GM19324 (cell line): ENCODE data around the gene HOXD13.

Experiments used
- ATAC-seq: cut with Tn5 transposase; IDR thresholded peaks from one replicate; pipeline ENCODE4 v1.9.1; 2021; ENCODE audit warnings: mild to moderate bottlenecking, moderate library complexity; ENCODE audit not compliant: unreplicated experiment, low FRiP score

Gene HOXD13

DNA sequence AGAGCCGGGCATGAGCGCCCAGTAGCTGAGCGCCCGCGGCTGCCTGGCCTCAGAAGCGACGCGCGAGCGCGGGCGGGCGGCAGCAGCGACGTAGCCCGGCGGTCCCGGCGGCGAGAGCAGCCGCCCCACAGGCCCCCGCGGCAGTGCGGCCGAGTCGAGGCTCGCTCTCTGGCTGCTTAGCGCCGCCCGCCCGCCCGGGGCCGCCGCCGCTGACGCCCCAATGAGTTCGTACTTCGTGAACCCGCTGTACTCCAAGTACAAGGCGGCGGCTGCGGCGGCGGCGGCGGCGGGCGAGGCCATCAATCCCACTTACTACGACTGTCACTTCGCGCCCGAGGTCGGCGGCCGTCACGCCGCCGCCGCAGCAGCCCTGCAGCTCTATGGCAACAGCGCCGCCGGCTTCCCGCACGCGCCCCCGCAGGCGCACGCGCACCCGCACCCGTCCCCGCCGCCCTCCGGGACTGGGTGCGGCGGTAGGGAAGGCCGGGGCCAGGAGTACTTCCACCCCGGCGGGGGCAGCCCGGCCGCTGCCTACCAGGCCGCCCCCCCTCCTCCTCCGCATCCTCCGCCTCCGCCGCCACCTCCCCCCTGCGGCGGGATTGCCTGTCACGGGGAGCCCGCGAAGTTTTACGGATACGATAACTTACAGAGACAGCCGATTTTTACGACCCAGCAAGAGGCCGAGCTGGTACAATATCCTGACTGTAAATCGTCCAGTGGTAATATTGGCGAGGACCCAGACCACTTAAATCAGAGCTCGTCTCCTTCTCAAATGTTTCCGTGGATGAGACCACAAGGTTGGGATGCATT, 37.8 kb downstream of the HOXD13 start:
- ATAC-seq = no peak

DNA sequence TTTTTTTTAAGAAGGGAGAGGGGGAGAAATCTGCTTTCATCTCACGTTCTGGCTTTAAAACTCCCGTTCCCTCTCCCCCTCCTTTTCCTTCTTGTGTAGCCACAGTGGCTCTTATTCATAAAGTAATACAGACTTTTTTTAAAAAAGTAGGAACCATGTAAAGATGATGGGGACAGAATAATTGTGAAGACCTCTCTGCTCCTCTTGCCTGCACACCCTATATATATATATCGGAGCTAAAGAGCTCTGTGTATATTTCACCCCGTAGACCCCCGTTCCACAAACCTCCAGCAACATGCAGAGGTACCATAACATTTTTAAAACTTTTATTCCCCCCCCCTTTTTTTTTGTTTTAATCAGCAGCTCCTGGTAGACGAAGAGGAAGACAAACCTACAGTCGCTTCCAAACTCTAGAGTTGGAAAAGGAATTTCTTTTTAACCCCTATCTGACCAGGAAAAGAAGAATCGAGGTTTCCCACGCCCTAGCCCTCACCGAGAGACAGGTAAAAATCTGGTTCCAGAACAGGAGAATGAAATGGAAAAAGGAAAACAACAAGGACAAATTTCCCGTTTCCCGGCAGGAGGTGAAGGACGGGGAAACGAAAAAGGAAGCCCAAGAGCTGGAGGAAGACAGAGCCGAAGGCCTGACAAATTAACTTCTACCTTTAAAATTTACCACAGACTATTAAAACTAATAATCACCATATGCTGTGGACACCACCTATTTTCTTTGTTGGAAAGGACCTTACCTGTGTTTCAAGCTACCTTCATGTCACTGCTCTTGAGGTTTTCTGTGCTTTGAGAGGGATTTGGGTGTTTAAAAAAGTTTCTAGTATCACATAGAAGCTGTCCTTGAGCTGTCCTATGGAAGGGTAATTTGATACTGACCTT, 38.7 kb downstream of the HOXD13 start:
- ATAC-seq = no peak

DNA sequence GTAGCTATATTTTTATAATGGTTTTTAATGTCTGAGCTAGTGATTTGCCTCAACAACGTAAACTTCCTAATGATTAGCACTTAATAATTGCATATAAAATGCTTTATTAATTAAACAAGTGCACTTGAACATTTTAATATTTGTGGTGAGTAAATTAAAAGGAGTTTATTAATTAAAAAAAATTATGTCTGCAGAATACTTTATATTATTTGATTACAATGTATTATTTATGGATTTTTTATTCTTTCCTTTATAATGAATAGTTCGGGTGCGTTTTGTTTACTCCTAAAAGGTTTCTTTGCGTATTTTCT, 39.3 kb downstream of the HOXD13 start:
- no peak for ATAC-seq

DNA sequence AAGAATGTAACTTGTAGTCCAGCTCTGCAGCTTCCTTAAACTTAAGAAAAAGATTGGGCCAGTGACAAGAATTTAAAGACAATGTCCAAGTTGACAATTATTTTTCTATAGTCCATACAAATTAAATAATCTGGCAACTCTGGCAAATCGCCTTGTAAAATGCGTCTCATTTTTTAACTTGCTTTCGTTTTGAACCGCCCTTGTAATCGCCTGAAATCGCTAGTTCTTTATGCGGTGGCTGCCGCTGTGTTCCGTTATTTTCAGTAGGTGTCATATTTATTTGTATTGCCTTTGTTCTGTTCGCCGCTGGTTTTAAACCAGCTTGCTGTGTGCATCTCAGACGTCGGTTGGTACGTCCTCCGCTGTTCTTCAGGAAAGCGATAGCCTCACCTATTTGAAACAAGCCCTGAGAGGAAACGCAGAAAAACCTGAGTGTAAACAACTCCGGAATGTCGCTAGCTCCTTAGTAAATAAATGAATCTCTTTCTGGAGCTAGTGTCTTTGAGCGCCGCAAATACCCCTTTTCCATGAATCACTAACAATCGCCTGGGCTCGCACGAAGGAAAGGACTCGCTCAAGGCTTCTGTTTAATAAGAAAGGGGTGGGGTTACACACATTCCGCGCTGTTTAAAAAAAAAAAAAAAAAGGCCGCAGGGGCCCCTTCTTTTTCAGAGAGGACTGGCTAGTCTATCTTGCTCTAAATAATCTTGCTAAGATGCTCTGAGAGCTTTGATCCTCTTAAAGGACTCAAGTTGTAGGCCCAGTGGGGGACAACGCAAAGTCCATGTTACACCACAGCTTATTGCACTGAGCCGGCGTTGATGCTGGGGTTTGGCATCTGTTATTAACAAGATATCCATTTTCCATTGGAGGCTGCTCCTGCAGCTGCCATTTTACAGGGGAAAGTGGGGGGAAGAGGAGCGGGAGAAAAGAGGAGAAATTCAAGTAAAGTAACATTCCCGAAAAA, 40.0 kb downstream of the HOXD13 start:
- ATAC-seq = no peak

DNA sequence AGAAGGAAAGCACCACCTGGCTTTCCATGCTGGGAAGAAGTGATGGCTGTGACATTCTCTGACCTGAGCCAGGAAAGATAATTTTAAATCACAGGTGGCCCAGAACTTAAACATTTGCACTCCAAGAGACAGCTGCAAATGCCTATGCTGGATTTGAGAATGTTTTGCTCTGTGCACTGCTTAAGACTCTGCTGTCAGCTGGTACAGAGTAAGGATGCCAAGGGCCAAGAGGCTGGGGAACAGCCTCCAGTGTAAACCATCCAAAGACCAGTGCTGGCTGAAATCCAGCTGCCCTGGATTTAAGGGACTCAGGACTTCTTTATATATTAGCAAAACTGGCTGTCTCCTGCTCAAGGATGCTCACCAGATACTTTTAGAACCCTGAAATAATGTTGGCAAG, 40.9 kb downstream of the HOXD13 start:
- ATAC-seq = no peak

DNA sequence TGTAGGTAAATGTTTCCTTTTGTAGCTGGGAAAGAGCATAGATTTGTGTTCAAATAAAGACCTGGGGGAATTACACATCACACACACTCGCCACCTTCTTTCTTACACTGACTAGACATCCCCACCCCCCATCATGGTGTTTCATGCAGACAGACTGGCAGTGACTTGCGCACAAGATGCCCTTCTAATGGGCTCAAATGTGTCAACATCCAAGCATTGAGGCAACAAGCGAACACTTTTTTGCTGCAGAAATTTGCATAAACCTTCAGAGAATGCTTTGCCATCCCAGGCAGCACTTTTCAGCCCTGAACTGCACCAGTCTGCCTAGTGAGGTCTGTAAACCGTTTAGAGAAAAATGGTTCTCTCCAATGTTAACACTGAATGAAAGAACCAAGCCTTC, 41.5 kb downstream of the HOXD13 start:
- no peak for ATAC-seq

DNA sequence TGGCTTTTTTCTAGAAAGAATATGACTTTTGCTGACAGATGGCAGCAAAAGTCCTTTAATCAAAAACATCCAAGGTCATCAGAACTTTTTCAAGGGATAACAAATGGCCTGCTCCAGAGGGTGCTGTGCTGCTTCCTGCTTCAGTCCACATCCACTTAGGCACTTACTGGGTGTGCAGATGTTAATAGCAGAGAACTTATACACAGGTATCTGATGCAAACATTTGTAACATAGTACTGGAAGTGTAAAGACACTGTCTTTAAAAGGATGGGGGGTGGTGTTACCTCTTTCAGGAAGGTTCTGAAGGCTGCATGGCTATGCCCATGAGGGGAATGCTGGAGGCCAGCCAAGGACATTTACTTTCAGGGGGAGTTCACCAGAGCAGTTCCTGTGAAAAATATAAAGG, 42.5 kb downstream of the HOXD13 start:
- ATAC-seq = no peak

DNA sequence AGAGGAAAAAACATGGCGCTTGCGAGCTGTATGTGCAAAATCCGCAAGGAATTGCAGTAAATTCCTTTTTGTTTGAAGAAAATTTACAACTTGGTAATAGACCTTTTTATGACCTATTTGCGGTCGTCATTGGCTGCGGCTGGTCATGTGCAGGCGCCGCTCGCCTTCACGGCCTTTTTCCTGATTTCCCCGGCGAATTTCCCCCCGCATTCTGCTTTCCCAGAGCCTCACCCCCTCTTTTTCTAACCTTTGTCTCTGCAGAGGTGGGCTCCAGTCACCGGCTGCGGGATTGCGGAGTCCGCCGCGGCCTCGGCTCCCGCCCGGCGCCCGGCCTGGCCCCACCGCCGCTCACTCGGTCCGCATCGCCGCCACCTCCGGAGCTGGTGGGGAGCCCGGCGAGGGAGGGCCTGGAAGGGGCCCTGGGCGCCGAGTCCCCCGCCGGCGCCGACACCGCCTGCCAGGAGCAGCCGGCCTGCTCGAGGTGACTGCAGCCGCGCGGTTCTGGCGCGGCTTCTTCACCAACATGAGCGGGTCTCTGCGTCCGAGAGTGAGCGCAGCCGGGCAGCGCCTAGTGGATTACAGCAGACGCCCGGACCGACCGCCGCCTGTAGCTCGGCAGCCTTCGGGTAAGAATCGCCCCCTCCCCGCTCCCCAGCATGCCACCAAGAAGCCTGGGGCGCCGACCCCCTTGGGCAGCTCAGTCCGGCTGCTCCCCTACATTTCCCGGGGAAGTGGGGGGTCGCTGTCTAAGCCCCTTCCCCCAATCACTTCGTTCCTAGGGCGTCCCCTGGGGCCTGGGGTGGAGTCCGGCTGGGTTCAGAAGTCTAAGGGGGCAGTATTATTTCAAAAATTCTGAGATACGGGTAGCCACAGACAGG, 44.1 kb downstream of the HOXD13 start:
- ATAC-seq = no peak

DNA sequence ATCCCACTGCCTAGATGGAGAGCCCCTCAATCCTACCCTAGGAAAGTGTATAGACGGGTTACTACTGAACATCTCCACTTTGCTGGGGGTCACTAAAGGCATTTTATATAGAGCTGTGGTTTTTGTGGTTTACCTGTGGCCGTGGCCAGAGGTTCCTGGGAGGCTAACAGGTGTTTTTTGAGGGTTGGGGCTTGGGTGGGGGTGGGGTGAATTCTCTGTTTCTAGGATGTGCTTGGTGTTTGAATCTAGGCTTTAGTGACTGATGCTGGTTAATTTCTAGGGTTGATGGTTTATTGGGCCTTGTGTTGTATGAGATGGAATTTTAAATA, 44.7 kb downstream of the HOXD13 start:
- no peak for ATAC-seq

DNA sequence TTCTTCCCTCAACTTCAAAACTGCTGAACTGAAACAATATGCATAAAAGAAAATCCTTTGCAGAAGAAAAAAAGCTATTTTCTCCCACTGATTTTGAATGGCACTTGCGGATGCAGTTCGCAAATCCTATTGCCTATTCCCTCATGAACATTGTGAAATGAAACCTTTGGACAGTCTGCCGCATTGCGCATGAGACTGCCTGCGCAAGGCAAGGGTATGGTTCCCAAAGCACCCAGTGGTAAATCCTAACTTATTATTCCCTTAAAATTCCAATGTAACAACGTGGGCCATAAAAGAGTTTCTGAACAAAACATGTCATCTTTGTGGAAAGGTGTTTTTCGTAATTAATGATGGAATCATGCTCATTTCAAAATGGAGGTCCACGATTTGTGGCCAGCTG, 45.4 kb downstream of the HOXD13 start:
- no peak for ATAC-seq

DNA sequence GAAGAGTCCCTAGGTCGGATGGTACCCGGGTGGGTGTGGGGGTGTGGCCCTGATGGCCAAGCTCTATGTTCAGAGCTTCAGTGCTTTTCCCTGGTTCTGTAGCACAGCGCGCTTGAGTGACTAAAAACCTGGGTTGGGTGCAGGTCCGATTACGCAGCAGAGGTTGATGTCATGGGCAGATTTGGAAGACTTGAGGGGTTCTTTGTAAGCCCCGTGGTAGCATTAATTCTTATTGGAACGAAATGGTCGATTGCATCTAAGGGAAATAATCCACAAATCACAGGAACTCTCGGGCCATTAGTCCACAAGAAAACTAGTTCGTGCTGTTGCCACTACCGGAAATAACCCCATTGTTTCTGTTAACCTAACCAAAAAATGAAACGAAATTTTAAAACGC, 46.0 kb downstream of the HOXD13 start:
- ATAC-seq = no peak

DNA sequence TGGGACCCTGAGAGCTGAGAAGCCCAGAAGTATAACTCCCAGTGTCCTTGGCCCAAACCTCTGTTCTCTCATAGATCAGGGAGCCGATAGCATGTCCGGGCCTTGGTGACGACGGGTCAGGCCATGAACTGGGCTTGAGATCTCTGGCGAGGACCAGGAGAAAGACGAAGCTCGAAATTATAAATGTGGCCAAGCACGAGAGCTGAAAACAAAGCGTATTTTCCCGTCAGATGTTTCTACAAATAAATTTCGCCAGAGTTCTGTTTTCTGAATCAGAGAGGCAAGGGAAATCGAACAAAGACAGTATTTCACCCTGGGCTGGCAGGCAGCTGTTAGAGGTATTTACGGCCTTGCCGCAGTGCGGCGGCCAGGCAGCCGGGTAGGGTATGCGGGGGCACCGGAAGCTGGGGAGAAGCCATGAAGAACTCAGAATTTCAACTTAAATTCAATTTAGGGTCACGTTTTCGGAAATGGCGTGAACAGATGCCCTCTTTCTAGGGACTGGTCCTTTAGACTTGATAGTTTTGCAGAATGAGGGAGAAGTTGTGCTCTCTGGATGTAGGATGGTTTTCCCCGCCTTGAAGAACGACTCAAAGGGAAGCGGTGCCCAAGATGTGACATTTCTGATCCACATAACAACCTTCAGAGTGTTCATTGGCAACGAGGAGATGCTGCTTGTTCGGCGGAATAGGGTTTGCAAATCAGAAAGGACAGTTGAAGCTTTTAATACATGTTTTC, 46.6 kb downstream of the HOXD13 start:
- no peak for ATAC-seq

DNA sequence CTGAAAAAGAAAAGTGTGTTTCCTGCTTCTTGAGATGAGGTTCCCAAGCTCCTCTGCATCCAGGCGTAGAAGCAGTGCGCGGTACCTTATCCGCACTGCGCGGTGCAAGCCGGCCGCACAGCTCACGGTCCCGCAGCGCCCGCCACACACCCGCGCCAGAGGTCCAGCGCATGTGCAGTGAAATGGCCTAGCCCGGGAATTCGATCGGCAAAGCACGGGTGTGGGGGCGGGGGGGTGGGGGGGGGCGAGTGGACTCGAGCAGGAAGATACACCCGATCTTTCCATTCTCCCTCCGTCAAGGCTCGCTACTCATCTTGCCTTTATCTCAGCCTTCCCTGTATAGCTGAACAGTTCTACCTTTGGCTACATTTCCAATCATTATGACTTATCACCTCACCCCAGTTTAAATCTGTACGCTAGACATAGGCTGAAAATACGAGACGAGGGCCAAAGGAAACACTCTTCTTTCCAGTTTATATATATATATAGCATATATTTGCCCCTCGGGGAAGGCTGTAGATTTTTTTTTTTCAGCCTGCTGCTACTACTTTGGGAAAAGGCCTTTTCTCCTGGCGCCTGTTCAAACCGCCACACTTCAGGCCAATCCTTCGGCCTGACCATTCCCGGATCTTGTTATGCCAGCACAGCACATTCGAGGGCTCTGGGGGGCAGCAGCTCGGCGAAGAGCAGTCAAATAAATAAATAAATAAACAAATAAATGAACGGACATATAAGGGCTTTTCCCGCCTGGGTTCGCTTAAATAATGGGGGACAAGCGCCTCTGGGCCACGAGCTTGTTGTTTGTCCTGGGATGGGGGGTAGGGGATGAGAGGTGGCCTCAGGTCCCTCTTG, 47.4 kb downstream of the HOXD13 start:
- no peak for ATAC-seq

DNA sequence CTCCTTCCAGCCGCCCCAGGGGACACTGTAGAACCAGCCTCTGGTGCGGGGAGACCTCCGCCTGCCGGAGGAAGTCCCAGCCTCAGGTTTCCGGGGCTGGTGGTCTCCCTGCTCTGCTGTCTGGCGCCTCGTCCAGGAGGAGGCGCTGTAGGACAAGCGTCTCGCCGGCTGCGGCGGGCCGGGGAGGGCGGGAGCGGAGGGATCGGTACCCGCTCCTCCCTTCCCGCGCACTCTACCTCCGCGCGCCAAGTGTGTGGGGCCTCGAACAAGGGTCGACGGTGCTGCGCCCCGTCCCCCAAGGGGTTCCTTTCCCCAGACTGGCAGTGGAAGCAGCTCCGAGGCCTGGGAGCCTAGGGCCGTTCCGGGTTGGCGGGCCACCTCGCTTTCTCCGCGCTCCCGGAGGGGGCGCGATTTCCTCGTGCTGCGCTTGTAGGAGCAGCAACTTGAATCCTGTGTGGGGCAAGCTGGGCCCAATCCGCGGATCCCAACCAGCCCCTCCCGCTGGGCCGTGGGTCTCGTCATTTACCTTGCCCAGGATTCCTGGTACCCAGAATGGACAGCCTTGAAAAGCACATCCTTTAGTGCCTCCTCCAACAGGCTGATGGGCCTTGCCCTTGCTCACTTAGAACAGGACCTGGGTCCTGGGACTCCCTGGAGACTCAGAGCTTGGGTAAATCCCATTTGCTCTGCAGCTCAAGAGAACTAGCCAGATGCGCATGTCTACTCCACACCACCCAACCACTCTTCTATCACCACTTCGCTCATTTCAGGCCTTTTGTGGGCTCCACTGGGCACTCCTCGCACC, 48.2 kb downstream of the HOXD13 start:
- peak; percentile 95 for ATAC-seq

DNA sequence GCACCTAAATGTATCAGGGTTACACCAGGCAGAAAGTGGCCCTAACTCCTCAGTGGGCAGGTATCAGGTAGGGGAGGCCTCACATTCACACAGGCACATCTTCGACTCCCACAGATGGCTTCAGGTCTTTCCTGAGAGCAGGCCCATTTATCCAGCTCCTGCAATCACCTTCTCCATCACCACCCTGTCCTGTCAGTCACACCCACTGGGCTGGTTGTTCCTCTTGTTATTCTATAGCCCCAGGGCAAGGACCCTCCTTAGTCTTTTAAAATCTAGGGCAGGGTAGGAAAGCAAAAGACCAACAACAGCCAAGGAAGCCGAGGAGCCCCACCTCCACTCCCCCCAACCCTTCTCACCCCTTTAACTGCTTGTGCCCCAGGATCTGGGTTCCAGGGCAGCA, 49.8 kb downstream of the HOXD13 start:
- ATAC-seq = no peak
